HepG2 (cell line): ENCODE results near the gene SEC14L1. TPM values are rescaled to one million over a fixed set of nuclear protein-coding genes. Genes with fewer than 3 reads are reported as not detected.
A peak's percentile ranks its signal among the peaks of the same experiment; 100 is the strongest.

Experiments
- ATAC-seq: fragments of 200-7000 bp; cut with Tn5 transposase; 3 replicates; pipeline ENCODE4 v1.9.1; 2020; ENCODE audit warnings: mild to moderate bottlenecking, moderate library complexity
- BruUV-seq: library from RNA; stranded (reverse); fragments of 400-500 nt; replicated peaks from 2 replicates; lab custom pipeline; 2021; lab: Mats Ljungman, UMichigan
- CTCF ChIA-PET: fragments of 300-600 bp; formaldehyde crosslinking; extraction: SDS; loops from one replicate; lab custom pipeline; 2021; ENCODE audit warnings: low total read pairs, inconsistent platforms, low intra/inter-chr PET ratio; lab: Yijun Ruan, JAX
- POLR2A ChIA-PET: fragments of 350-600 bp; sonication (Branson Sonifier 250); formaldehyde crosslinking; loops from one replicate; lab custom pipeline; 2020; ENCODE audit warnings: antibody characterized with exemption, inconsistent platforms; lab: Yijun Ruan, JAX
- DNase-seq: peaks from one replicate; pipeline ENCODE4 v3.0.0-alpha.2; 2015; ENCODE audit warnings: low spot score
- FAIRE-seq: peaks from 3 replicates; lab custom pipeline; 2011; peaks lifted over from hg19 to GRCh38; lab: Jason Lieb, UNC
- H2AFZ ChIP-seq: one replicate; pipeline ENCODE4 v1.6.1; 2011; ENCODE audit warnings: low read length, inconsistent platforms
- H3K27ac ChIP-seq: fragments of 300-600 bp; 3 replicates; pipeline ENCODE4 v1.8.0; 2011; ENCODE audit warnings: mixed run types, mild to moderate bottlenecking, mixed read lengths, low read length, inconsistent platforms; ENCODE audit not compliant: insufficient read depth; ENCODE audit errors: extremely low read length
- H3K27me3 ChIP-seq, 2 experiments: fragments of 200-600 bp in 1 of 2; 2 replicates in 1 of 2; 3 replicates in 1 of 2; pipeline versions ENCODE4 v1.6.0 to v1.8.0; 2011; ENCODE audit warnings: low read length in 2 of 2, mild to moderate bottlenecking in 2 of 2, moderate library complexity in 2 of 2, inconsistent platforms in 1 of 2; ENCODE audit not compliant: insufficient read depth in 2 of 2, control insufficient read depth in 1 of 2
- H3K36me3 ChIP-seq, 2 experiments: fragments of 200-600 bp in 1 of 2; replicated peaks in 1 of 2; 2 replicates in 1 of 2; 3 replicates in 1 of 2; pipeline versions ENCODE4 v1.5.1 to v1.8.0; 2011; ENCODE audit warnings: low read length in 2 of 2, inconsistent platforms in 1 of 2; ENCODE audit not compliant: insufficient read depth in 2 of 2, control insufficient read depth in 1 of 2
- H3K4me1 ChIP-seq: 2 replicates; pipeline ENCODE4 v1.5.1; 2012; ENCODE audit warnings: low read length, inconsistent platforms; ENCODE audit not compliant: insufficient read depth
- H3K4me2 ChIP-seq: 2 replicates; pipeline ENCODE4 v1.6.0; 2011; ENCODE audit warnings: low read depth, low read length, inconsistent platforms
- H3K4me3 ChIP-seq, 3 experiments: fragments of 200-600 bp in 1 of 3; sonication (generic), shearing (Covaris generic) in 1 of 3; replicated peaks in 1 of 3; 2 replicates each; pipeline ENCODE4 v1.5.1; 2011 to 2016; ENCODE audit warnings: low read length in 3 of 3, inconsistent platforms in 2 of 3, low read depth in 2 of 3, mild to moderate bottlenecking in 2 of 3, control low read depth in 1 of 3, mixed read lengths in 1 of 3; ENCODE audit not compliant: insufficient read depth in 1 of 3
- H3K79me2 ChIP-seq: one replicate; pipeline ENCODE4 v1.6.1; 2011; ENCODE audit warnings: low read length, inconsistent platforms; ENCODE audit not compliant: insufficient read depth
- H3K9ac ChIP-seq: 2 replicates; pipeline ENCODE4 v1.6.0; 2011; ENCODE audit warnings: mild to moderate bottlenecking, low read depth, low read length, inconsistent platforms; ENCODE audit not compliant: insufficient read depth
- H3K9me3 ChIP-seq: 2 replicates; pipeline ENCODE4 v1.5.1; 2012; ENCODE audit warnings: mild to moderate bottlenecking, low read length
- H4K20me1 ChIP-seq: 2 replicates; pipeline ENCODE4 v1.6.0; 2011; ENCODE audit warnings: inconsistent platforms, mild to moderate bottlenecking, low read length, moderate library complexity; ENCODE audit not compliant: insufficient read depth
- SOX13 ChIP-seq, 3 experiments: fragments of 450-650 bp in 1 of 3; sonication (generic) in 1 of 3; formaldehyde crosslinking in 1 of 3; IDR thresholded peaks in 2 of 3; conservative IDR thresholded peaks in 1 of 3; 2 replicates each; pipeline versions ENCODE4 v1.5.0 to v1.6.1; 2016 to 2020; ENCODE audit warnings: antibody characterized with exemption in 1 of 3, mild to moderate bottlenecking in 1 of 3, missing compliant biosample characterization in 1 of 3, missing genetic modification reagents in 1 of 3, moderate library complexity in 1 of 3
- SOX5 ChIP-seq: IDR thresholded peaks from 2 replicates; pipeline ENCODE4 v1.6.1; 2016; ENCODE audit warnings: borderline replicate concordance
- ZSCAN21 ChIP-seq: sonication (generic); formaldehyde crosslinking; IDR thresholded peaks from 2 replicates; pipeline ENCODE4 v1.8.0; 2022; ENCODE audit warnings: mild to moderate bottlenecking, missing genetic modification reagents, moderate library complexity, borderline replicate concordance
- WGBS: methylation state at CpG from one replicate; pipeline ENCODE4 v1.1.6; 2017; ENCODE audit warnings: low lambda C conversion rate; 5-methylcytosine and 5-hydroxymethylcytosine counted together
- in situ Hi-C: cut with HindIII; loops from 2 replicates; pipeline ENCODE4 v1.10.0; 2017; ENCODE audit warnings: low pct_unique_long_range_greater_than_20kb; ENCODE audit not compliant: extremely low pct_ligation_motif_present
- intact Hi-C: fragments of 100-400 bp; cut with micrococcal nuclease; formaldehyde crosslinking; loops from one replicate; pipeline ENCODE4 v1.10.0; 2022; ENCODE audit not compliant: unreplicated experiment
- polyA plus RNA-seq, 8 experiments: library from polyadenylated mRNA; depleted of rRNA in 3 of 8; stranded (reverse) in 7 of 8; unstranded in 1 of 8; fragments of >200 nt; fragmentation: Illumina TruSeq in 4 of 8; extraction: Trizol in 4 of 8; gene quantifications; 2 replicates each; pipeline versions ENCODE4 v1.2.1 to v1.2.3, GENCODE V29; 2011 to 2016; ENCODE audit warnings: low read depth in 4 of 8, missing spikeins in 1 of 8, mixed read lengths in 1 of 8; ENCODE audit not compliant: insufficient read depth in 1 of 8
- total RNA-seq, 5 experiments: library from RNA; depleted of rRNA; stranded (reverse); fragments of >200 nt; fragmentation: Illumina TruSeq; extraction: Trizol; gene quantifications; 2 replicates each; pipeline ENCODE4 v1.2.3, GENCODE V29; 2016; ENCODE audit warnings: low read depth in 1 of 5
- TF ChIP-seq, protein P1 (sequence below): sonication (generic); formaldehyde crosslinking; IDR thresholded peaks from 2 replicates; pipeline ENCODE4 v1.5.1; 2020; ENCODE audit warnings: mild to moderate bottlenecking, missing genetic modification reagents, moderate library complexity
- TF ChIP-seq, protein P2 (sequence below): IDR thresholded peaks from 2 replicates; pipeline ENCODE4 v1.6.1; 2018; ENCODE audit warnings: missing genetic modification reagents, mild to moderate bottlenecking, missing compliant biosample characterization
- TF ChIP-seq, protein P3 (sequence below): IDR thresholded peaks from 2 replicates; pipeline ENCODE4 v1.4.0; 2020; ENCODE audit warnings: mild to moderate bottlenecking, missing genetic modification reagents

Gene SEC14L1
- total and polyA plus RNA-seq, 2 of the 13 experiments (the other 11 are each of a cell fraction or from before 2014, with no cell fraction given) = 26.3 to 43.9 TPM

- intact Hi-C loops = no loop called here
- no peaks in the 10 kb centered on the region for H3K9me3 ChIP-seq
- BruUV-seq = no TSS peak
- FAIRE-seq = no peak
- no peak overlapping the region for H3K27ac ChIP-seq
- no peaks in the 10 kb centered on the region for H3K27me3 ChIP-seq
- H3K79me2 ChIP-seq = no peaks in the 10 kb centered on the region
- H2AFZ ChIP-seq = no peak overlapping the region
- H3K4me2 ChIP-seq = no peak overlapping the region
- DNase-seq = peak; percentile 67
- H3K4me1 ChIP-seq = peaks cover 56% of the 10 kb centered on the region
- no peak for ATAC-seq
- H3K4me3 ChIP-seq = no peak overlapping the region
- H3K36me3 ChIP-seq = no peaks in the 10 kb centered on the region
- H3K9ac ChIP-seq = no peak overlapping the region
- 68% methylated on average over 8 of the region's 8 CpGs for WGBS
- TF ChIP-seq, protein P1, sequence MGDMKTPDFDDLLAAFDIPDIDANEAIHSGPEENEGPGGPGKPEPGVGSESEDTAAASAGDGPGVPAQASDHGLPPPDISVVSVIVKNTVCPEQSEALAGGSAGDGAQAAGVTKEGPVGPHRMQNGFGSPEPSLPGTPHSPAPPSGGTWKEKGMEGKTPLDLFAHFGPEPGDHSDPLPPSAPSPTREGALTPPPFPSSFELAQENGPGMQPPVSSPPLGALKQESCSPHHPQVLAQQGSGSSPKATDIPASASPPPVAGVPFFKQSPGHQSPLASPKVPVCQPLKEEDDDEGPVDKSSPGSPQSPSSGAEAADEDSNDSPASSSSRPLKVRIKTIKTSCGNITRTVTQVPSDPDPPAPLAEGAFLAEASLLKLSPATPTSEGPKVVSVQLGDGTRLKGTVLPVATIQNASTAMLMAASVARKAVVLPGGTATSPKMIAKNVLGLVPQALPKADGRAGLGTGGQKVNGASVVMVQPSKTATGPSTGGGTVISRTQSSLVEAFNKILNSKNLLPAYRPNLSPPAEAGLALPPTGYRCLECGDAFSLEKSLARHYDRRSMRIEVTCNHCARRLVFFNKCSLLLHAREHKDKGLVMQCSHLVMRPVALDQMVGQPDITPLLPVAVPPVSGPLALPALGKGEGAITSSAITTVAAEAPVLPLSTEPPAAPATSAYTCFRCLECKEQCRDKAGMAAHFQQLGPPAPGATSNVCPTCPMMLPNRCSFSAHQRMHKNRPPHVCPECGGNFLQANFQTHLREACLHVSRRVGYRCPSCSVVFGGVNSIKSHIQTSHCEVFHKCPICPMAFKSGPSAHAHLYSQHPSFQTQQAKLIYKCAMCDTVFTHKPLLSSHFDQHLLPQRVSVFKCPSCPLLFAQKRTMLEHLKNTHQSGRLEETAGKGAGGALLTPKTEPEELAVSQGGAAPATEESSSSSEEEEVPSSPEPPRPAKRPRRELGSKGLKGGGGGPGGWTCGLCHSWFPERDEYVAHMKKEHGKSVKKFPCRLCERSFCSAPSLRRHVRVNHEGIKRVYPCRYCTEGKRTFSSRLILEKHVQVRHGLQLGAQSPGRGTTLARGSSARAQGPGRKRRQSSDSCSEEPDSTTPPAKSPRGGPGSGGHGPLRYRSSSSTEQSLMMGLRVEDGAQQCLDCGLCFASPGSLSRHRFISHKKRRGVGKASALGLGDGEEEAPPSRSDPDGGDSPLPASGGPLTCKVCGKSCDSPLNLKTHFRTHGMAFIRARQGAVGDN (CRISPR knock-in tag) = 0 out of 2 replicates have a peak, but pooled peaks have one; percentile 9
- no peak for TF ChIP-seq ZSCAN21 (CRISPR knock-in tag)
- H4K20me1 ChIP-seq = no peaks in the 10 kb centered on the region
- CTCF ChIA-PET = no interaction called here
- in situ Hi-C loops = no loop called here
- POLR2A ChIA-PET = interaction anchor here (1.5 to 5.2 kb wide), 2 partner anchors 15 to 37 kb away, joined by 4 to 38 read pairs; partner anchors contain the start of gene SEC14L1
These were observed 15.3 kb upstream of the SEC14L1 start for GRCh38 chr17:77125432-77125901.

GRCh38 chr17:77126519-77126918 lies 14.2 kb upstream of the SEC14L1 start:
- FAIRE-seq (no peak), DNase-seq (no peak), ATAC-seq (no peak)
- Histone ChIP-seq H3K36me3 (no peaks in the 10 kb centered on the region), H3K4me2 (no peak overlapping the region), H4K20me1 (no peaks in the 10 kb centered on the region), H3K4me1 (peaks cover 56% of the 10 kb centered on the region), H3K79me2 (no peaks in the 10 kb centered on the region), H3K27me3 (no peaks in the 10 kb centered on the region), H3K27ac (no peak overlapping the region), H3K9me3 (no peaks in the 10 kb centered on the region), H3K4me3 (no peak overlapping the region), H2AFZ (no peak overlapping the region), H3K9ac (no peak overlapping the region)
- intact Hi-C loops (no loop called here), in situ Hi-C loops (no loop called here)
- 56% methylated on average over 7 of the region's 7 CpGs for WGBS
- no TSS peak for BruUV-seq
- ChIA-PET CTCF (no interaction called here), POLR2A (interaction anchor here (5.2 kb wide), 1 partner anchor 14 kb away, joined by 38 read pairs; the partner anchor contains the start of gene SEC14L1)
- TF ChIP-seq, protein P2, sequence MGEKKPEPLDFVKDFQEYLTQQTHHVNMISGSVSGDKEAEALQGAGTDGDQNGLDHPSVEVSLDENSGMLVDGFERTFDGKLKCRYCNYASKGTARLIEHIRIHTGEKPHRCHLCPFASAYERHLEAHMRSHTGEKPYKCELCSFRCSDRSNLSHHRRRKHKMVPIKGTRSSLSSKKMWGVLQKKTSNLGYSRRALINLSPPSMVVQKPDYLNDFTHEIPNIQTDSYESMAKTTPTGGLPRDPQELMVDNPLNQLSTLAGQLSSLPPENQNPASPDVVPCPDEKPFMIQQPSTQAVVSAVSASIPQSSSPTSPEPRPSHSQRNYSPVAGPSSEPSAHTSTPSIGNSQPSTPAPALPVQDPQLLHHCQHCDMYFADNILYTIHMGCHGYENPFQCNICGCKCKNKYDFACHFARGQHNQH (CRISPR knock-in tag) = no peak
- TF ChIP-seq SOX5 (CRISPR knock-in tag) (peak; percentile 31; the same call in 1 of the 2 replicates), SOX13 (IDR thresholded peaks at IDR 0.05) (no peak), SOX13 (CRISPR knock-in tag; conservative IDR thresholded peaks at IDR 0.05 in 1 of 2, IDR thresholded peaks at IDR 0.05 in 1 of 2) (peak in 1 of 2 experiments; percentile 41; a peak in 1 of 4 replicates)
- TF ChIP-seq, protein P3, sequence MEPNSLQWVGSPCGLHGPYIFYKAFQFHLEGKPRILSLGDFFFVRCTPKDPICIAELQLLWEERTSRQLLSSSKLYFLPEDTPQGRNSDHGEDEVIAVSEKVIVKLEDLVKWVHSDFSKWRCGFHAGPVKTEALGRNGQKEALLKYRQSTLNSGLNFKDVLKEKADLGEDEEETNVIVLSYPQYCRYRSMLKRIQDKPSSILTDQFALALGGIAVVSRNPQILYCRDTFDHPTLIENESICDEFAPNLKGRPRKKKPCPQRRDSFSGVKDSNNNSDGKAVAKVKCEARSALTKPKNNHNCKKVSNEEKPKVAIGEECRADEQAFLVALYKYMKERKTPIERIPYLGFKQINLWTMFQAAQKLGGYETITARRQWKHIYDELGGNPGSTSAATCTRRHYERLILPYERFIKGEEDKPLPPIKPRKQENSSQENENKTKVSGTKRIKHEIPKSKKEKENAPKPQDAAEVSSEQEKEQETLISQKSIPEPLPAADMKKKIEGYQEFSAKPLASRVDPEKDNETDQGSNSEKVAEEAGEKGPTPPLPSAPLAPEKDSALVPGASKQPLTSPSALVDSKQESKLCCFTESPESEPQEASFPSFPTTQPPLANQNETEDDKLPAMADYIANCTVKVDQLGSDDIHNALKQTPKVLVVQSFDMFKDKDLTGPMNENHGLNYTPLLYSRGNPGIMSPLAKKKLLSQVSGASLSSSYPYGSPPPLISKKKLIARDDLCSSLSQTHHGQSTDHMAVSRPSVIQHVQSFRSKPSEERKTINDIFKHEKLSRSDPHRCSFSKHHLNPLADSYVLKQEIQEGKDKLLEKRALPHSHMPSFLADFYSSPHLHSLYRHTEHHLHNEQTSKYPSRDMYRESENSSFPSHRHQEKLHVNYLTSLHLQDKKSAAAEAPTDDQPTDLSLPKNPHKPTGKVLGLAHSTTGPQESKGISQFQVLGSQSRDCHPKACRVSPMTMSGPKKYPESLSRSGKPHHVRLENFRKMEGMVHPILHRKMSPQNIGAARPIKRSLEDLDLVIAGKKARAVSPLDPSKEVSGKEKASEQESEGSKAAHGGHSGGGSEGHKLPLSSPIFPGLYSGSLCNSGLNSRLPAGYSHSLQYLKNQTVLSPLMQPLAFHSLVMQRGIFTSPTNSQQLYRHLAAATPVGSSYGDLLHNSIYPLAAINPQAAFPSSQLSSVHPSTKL = 0 out of 2 replicates have a peak, but pooled peaks have one; percentile 38
